ENCODE data around the gene G3BP2.
A peak's percentile ranks its signal among the peaks of the same experiment; 100 is the strongest.
"Not testable (repeated sequence)": the region's sequence is repeated elsewhere in the genome, so short reads cannot be mapped to it uniquely, and the experiment has no call there.

Gene G3BP2

GRCh38 chr4:75673027-75673958 is at the start of gene G3BP2:
G3BP2 (minus strand) TSS chr4:75673411; CDS start chr4:75662025, 11,386 bp downstream.
- peak; percentile 98 for DNase-seq (ENCODE audit: low spot score)

- no peak for DNase-seq (ENCODE audit: low spot score)
Observed at GRCh38 chr4:75722417-75722816, 49.2 kb upstream of the G3BP2 start.

- DNase-seq (ENCODE audit: low spot score), result no peak
Observed at GRCh38 chr4:75718529-75718928, 45.3 kb upstream of the G3BP2 start.

- DNase-seq (ENCODE audit: low spot score), result no peak
Observed at GRCh38 chr4:75717408-75717807, 44.2 kb upstream of the G3BP2 start.

- not testable (repeated sequence) for DNase-seq (ENCODE audit: low spot score)
Observed at GRCh38 chr4:75716054-75716453, 42.8 kb upstream of the G3BP2 start.

GRCh38 chr4:75715105-75715799 is 42.0 kb upstream of the G3BP2 start:
- no peak for DNase-seq (ENCODE audit: low spot score)

GRCh38 chr4:75714704-75715103 is 41.5 kb upstream of the G3BP2 start:
- DNase-seq (ENCODE audit: low spot score), result no peak

- DNase-seq (ENCODE audit: low spot score), result no peak
Observed at GRCh38 chr4:75714011-75714410, 40.8 kb upstream of the G3BP2 start.

- DNase-seq (ENCODE audit: low spot score), result peak; percentile 28
Observed at GRCh38 chr4:75710246-75710645, 37.0 kb upstream of the G3BP2 start.

- peak; percentile 34 for DNase-seq (ENCODE audit: low spot score)
Observed at GRCh38 chr4:75708218-75708691, 35.0 kb upstream of the G3BP2 start.

GRCh38 chr4:75705198-75705977 is 32.2 kb upstream of the G3BP2 start:
- DNase-seq (ENCODE audit: low spot score), result peak; percentile 57

- DNase-seq (ENCODE audit: low spot score), result no peak
Observed at GRCh38 chr4:75702919-75703411, 29.8 kb upstream of the G3BP2 start.

GRCh38 chr4:75699299-75699698 is 26.1 kb upstream of the G3BP2 start:
- DNase-seq (ENCODE audit: low spot score), result no peak

GRCh38 chr4:75698963-75699228 is 25.7 kb upstream of the G3BP2 start:
- no peak for DNase-seq (ENCODE audit: low spot score)

GRCh38 chr4:75698162-75698962 is 25.2 kb upstream of the G3BP2 start:
- no peak for DNase-seq (ENCODE audit: low spot score)

- no peak for DNase-seq (ENCODE audit: low spot score)
Observed at GRCh38 chr4:75696581-75696980, 23.4 kb upstream of the G3BP2 start.

GRCh38 chr4:75696071-75696470 is 22.9 kb upstream of the G3BP2 start:
- no peak for DNase-seq (ENCODE audit: low spot score)

- not testable (repeated sequence) for DNase-seq (ENCODE audit: low spot score)
Observed at GRCh38 chr4:75692066-75692465, 18.9 kb upstream of the G3BP2 start.

- DNase-seq (ENCODE audit: low spot score), result not testable (repeated sequence)
Observed at GRCh38 chr4:75687125-75687524, 13.9 kb upstream of the G3BP2 start.

GRCh38 chr4:75686346-75686745 is 13.1 kb upstream of the G3BP2 start:
- DNase-seq (ENCODE audit: low spot score), result no peak

GRCh38 chr4:75685546-75686189 is 12.5 kb upstream of the G3BP2 start:
- DNase-seq (ENCODE audit: low spot score), result no peak

Measured in ecto neural progenitor cell (in vitro differentiated cells).